ENCODE measurements around the gene AOC1.
"Not testable (repeated sequence)": the region's sequence is repeated elsewhere in the genome, so short reads cannot be mapped to it uniquely, and the experiment has no call there.

The AOC1 gene

GRCh38 chr7:150896562-150897209, 44.4 kb downstream of the AOC1 start:
- peaks cover 20% of the 10 kb centered on the region for H3K4me1 Mint-ChIP-seq
- H3K9me3 Mint-ChIP-seq, result peaks cover 4 to 6% of the 10 kb centered on the region in 2 donors
- peaks cover 64% of the 10 kb centered on the region for H3K27me3 Mint-ChIP-seq
- ATAC-seq (no peak), DNase-seq (no peak)
- no peak overlapping the region for H3K27ac Mint-ChIP-seq
- H3K4me3 Mint-ChIP-seq, result no peak overlapping the region

GRCh38 chr7:150897502-150898474, 45.5 kb downstream of the AOC1 start:
- Mint-ChIP-seq H3K4me1 (peaks cover 20% of the 10 kb centered on the region), H3K27me3 (peaks cover 75% of the 10 kb centered on the region), H3K27ac (no peak overlapping the region), H3K9me3 (peaks cover 4 to 6% of the 10 kb centered on the region in 2 donors), H3K4me3 (peak overlapping the region in 1 of 2 donors; percentile 37)
- peak; percentile 77 for ATAC-seq
- DNase-seq, result peak in 1 of 2 donors; percentile 47

GRCh38 chr7:150898475-150899011, 46.2 kb downstream of the AOC1 start:
- Mint-ChIP-seq H3K27me3 (peaks cover 82% of the 10 kb centered on the region), H3K9me3 (peaks cover 4 to 6% of the 10 kb centered on the region in 2 donors), H3K4me1 (peaks cover 22% of the 10 kb centered on the region), H3K27ac (peak overlapping the region in 1 of 2 donors; percentile 51), H3K4me3 (peak overlapping the region in 1 of 2 donors; percentile 37)
- ATAC-seq (peak; percentile 80), DNase-seq (peak; percentile 76 to 78)

- ATAC-seq (no peak), DNase-seq (no peak)
- peaks cover 88% of the 10 kb centered on the region for H3K27me3 Mint-ChIP-seq
- no peak overlapping the region for H3K27ac Mint-ChIP-seq
- no peaks in the 10 kb centered on the region for H3K9me3 Mint-ChIP-seq
- no peak overlapping the region for H3K4me3 Mint-ChIP-seq
- peaks cover 25% of the 10 kb centered on the region for H3K4me1 Mint-ChIP-seq
Observed at GRCh38 chr7:150900675-150901074, 48.4 kb downstream of the AOC1 start.

GRCh38 chr7:150901160-150902035, 49.1 kb downstream of the AOC1 start:
- Mint-ChIP-seq H3K4me3 (no peak overlapping the region), H3K9me3 (no peaks in the 10 kb centered on the region), H3K27me3 (peaks cover 81% of the 10 kb centered on the region), H3K27ac (no peak overlapping the region), H3K4me1 (peaks cover 25% of the 10 kb centered on the region)
- no peak for ATAC-seq
- no peak for DNase-seq

- Mint-ChIP-seq H3K4me1 (peaks cover 21% of the 10 kb centered on the region), H3K27me3 (peaks cover 71% of the 10 kb centered on the region), H3K9me3 (no peaks in the 10 kb centered on the region), H3K4me3 (no peak overlapping the region), H3K27ac (no peak overlapping the region)
- ATAC-seq (no peak), DNase-seq (no peak)
Observed at GRCh38 chr7:150902078-150903033, 50.0 kb downstream of the AOC1 start.

- Mint-ChIP-seq H3K4me3 (no peak overlapping the region), H3K4me1 (peaks cover 10% of the 10 kb centered on the region), H3K9me3 (no peaks in the 10 kb centered on the region), H3K27ac (no peak overlapping the region), H3K27me3 (peaks cover 59% of the 10 kb centered on the region)
- ATAC-seq, result peak; percentile 42
- DNase-seq, result no peak
Observed at GRCh38 chr7:150903606-150904005, 51.3 kb downstream of the AOC1 start.

- H3K27ac Mint-ChIP-seq, result no peak overlapping the region
- no peaks in the 10 kb centered on the region for H3K9me3 Mint-ChIP-seq
- ATAC-seq (no peak), DNase-seq (no peak)
- peaks cover 52% of the 10 kb centered on the region for H3K27me3 Mint-ChIP-seq
- H3K4me3 Mint-ChIP-seq, result no peak overlapping the region
- peaks cover 10% of the 10 kb centered on the region for H3K4me1 Mint-ChIP-seq
Observed at GRCh38 chr7:150904011-150904909, 51.9 kb downstream of the AOC1 start.

GRCh38 chr7:150908173-150908572, 55.9 kb downstream of the AOC1 start:
- Mint-ChIP-seq H3K4me1 (peaks cover 16% of the 10 kb centered on the region), H3K27me3 (peaks cover 33% of the 10 kb centered on the region), H3K4me3 (no peak overlapping the region), H3K27ac (no peak overlapping the region), H3K9me3 (no peaks in the 10 kb centered on the region)
- DNase-seq (no peak), ATAC-seq (no peak)

- Mint-ChIP-seq H3K9me3 (no peaks in the 10 kb centered on the region), H3K27me3 (peaks cover 22% of the 10 kb centered on the region), H3K4me3 (no peak overlapping the region), H3K4me1 (peaks cover 11% of the 10 kb centered on the region), H3K27ac (peak overlapping the region; percentile 22 to 27)
- DNase-seq (peak in 1 of 2 donors; percentile 38), ATAC-seq (peak; percentile 82)
Observed at GRCh38 chr7:150909200-150909995, 57.1 kb downstream of the AOC1 start.

- ATAC-seq, result peak; percentile 26
- not testable (repeated sequence) for H3K9me3 Mint-ChIP-seq, H3K4me3 Mint-ChIP-seq, H3K27ac Mint-ChIP-seq, DNase-seq
- Mint-ChIP-seq H3K27me3 (peaks cover 22% of the 10 kb centered on the region), H3K4me1 (peaks cover 11% of the 10 kb centered on the region)
Observed at GRCh38 chr7:150910305-150910995, 58.1 kb downstream of the AOC1 start.

GRCh38 chr7:150910996-150911422, 58.7 kb downstream of the AOC1 start:
- Mint-ChIP-seq H3K4me1 (peaks cover 11% of the 10 kb centered on the region), H3K9me3 (no peaks in the 10 kb centered on the region), H3K27ac (no peak overlapping the region), H3K4me3 (no peak overlapping the region), H3K27me3 (peaks cover 28% of the 10 kb centered on the region)
- ATAC-seq, result peak; percentile 37
- no peak for DNase-seq

All from stimulated activated naive CD8-positive, alpha-beta T cell treated with anti-CD3 and anti-CD28 coated beads, Interleukin-15, amount 100 ng/mL, for 72 hours (primary cell).